ENCODE results near the gene APCDD1.

Gene APCDD1

GRCh38 chr18:10453806-10454680 is at the start of gene APCDD1:
TSS of gene APCDD1 (plus strand) at chr18:10454635. CDS start at chr18:10454982, 347 bp downstream.
- TF ChIP-seq GATA1 (IDR thresholded peaks at IDR 0.05; ENCODE audit: low read depth, low read length) (no peak), POLR2A (IDR thresholded peaks at IDR 0.05; ENCODE audit: low read length) (no peak)
- DNase-seq: peak; percentile 24 to 34

DNA sequence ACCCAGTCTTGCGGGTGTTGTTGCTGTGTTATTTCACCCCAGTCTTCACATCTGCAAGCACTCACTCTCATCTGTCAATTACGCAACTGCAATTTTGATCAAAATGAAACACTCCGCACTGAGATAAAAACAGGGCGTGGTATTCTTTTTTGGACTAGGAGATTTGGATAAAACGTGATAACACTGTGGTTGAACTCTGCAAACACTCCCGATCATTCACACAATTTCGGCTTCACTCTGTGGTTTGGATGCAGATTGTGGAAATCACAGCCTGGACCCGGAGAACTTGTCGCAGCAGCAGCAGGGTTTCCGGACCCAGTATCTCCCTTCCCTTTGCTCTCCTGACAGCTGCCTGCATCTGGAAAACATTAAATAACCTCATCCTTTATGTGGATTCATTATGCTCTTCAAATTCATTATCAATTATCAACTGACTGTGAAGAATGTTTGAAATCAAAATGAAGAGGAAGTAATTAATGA is 49.4 kb upstream of the APCDD1 start:
- DNase-seq: peak in 1 of 2 experiments; percentile 18
- TF ChIP-seq GATA1 (IDR thresholded peaks at IDR 0.05; ENCODE audit: low read depth, low read length) (no peak), POLR2A (IDR thresholded peaks at IDR 0.05; ENCODE audit: low read length) (no peak)

DNA sequence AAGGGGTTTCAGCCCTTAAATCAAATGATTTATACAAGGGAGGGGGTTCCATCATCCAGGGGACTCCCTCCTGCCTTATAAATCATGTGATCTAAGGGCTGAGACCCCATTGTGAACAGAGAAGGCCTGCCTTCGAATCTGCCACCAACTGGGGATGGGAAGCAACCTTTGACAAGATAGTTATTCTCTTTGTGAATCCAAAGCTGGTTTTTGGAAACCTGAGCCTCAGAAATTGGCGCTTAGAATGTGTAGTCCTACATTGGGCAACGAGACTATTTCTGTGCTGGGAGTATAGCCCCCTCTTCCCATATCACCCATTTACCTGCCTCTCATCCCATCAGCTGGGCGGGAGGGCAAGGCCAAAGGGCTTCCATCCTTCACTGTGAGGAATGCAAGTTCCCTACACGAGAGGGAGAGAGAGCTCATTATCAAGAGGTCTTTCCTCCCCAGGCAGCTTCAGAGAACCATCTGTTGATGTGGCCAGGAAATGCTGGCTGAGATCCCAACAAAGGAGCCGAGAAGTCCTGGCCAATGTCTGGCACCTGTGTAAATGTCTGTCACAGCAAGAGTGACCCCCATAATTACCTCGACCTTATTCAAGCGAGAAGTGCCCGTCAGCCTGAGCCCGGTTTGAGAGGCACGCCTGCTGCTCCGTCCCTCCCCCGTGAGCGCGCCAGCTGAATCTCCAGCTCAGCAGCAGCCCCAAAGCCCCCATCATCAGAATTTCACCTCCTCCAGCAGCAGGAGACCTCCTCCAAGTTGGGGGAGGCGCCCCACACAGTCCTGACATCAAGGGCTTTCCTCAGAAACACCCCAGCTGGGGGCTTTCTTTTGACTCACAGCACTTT is 48.4 kb upstream of the APCDD1 start:
- no peak for DNase-seq
- no peak for TF ChIP-seq GATA1 (IDR thresholded peaks at IDR 0.05; ENCODE audit: low read depth, low read length)
- no peak for TF ChIP-seq POLR2A (IDR thresholded peaks at IDR 0.05; ENCODE audit: low read length)

GRCh38 chr18:10408131-10408530 is 46.3 kb upstream of the APCDD1 start:
- DNase-seq: no peak

DNA sequence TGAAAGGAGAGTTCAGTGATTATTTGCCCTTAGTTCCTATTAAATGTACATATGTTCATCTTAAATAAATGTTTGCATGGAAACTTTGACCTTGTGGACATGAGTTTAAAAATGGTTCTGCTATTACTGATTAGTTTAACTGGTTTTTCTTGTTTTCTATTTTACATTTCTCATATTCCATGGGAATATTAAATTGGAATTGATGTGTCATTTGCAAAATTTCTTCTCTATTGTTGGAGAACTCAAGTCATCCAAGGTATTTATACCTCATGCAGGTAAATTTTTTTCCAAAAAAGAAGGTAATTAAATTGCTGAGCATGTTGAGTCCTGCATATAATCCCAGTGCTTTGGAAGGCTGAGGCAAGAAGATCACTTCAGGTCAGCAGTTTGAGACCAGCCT is 45.4 kb upstream of the APCDD1 start:
- no peak for DNase-seq
- TF ChIP-seq GATA1 (IDR thresholded peaks at IDR 0.05; ENCODE audit: low read depth, low read length) (no peak), POLR2A (IDR thresholded peaks at IDR 0.05; ENCODE audit: low read length) (no peak)

More at GRCh38 chr18:10408131-10408530, 46.3 kb upstream of the APCDD1 start:
- TF ChIP-seq POLR2A (IDR thresholded peaks at IDR 0.05; ENCODE audit: low read length) (no peak), GATA1 (IDR thresholded peaks at IDR 0.05; ENCODE audit: low read depth, low read length) (no peak)

- DNase-seq: no peak
- TF ChIP-seq GATA1 (IDR thresholded peaks at IDR 0.05; ENCODE audit: low read depth, low read length): no peak
- no peak for TF ChIP-seq POLR2A (IDR thresholded peaks at IDR 0.05; ENCODE audit: low read length)
Observed at GRCh38 chr18:10410472-10411308, 43.7 kb upstream of the APCDD1 start.

- no peak for TF ChIP-seq POLR2A (IDR thresholded peaks at IDR 0.05; ENCODE audit: low read length)
- no peak for TF ChIP-seq GATA1 (IDR thresholded peaks at IDR 0.05; ENCODE audit: low read depth, low read length)
- no peak for DNase-seq
Observed at GRCh38 chr18:10412933-10413332, 41.5 kb upstream of the APCDD1 start.

DNA sequence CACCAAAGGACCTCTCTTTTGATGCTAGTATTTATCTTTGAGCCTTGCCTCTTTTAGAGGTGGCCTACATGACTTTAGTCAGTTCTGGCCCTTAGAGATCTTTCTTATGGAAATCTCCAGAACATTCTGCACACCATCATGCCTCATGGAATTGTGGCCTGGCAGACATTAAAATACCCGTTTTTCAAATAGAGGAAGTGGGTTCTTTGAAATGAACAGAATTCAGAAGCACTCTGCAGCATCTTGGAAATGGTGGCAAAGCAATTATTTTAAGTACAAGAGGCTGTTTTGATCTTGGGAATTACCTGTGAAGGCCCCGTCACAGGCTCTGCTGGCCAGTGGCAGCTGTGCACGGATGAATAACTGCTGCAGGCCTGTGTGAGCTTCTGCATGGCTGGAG is 40.7 kb upstream of the APCDD1 start:
- TF ChIP-seq GATA1 (IDR thresholded peaks at IDR 0.05; ENCODE audit: low read depth, low read length) (no peak), POLR2A (IDR thresholded peaks at IDR 0.05; ENCODE audit: low read length) (no peak)
- no peak for DNase-seq

- TF ChIP-seq POLR2A (IDR thresholded peaks at IDR 0.05; ENCODE audit: low read length) (no peak), GATA1 (IDR thresholded peaks at IDR 0.05; ENCODE audit: low read depth, low read length) (no peak)
- DNase-seq: no peak
Observed at GRCh38 chr18:10414293-10414842, 40.1 kb upstream of the APCDD1 start.

- no peak for DNase-seq
- TF ChIP-seq POLR2A (IDR thresholded peaks at IDR 0.05; ENCODE audit: low read length): no peak
- TF ChIP-seq GATA1 (IDR thresholded peaks at IDR 0.05; ENCODE audit: low read depth, low read length): no peak
Observed at GRCh38 chr18:10416065-10416464, 38.4 kb upstream of the APCDD1 start.

GRCh38 chr18:10417191-10417590 is 37.2 kb upstream of the APCDD1 start:
- DNase-seq: no peak
- no peak for TF ChIP-seq POLR2A (IDR thresholded peaks at IDR 0.05; ENCODE audit: low read length)
- TF ChIP-seq GATA1 (IDR thresholded peaks at IDR 0.05; ENCODE audit: low read depth, low read length): no peak

- DNase-seq: no peak
- no peak for TF ChIP-seq POLR2A (IDR thresholded peaks at IDR 0.05; ENCODE audit: low read length)
- no peak for TF ChIP-seq GATA1 (IDR thresholded peaks at IDR 0.05; ENCODE audit: low read depth, low read length)
Observed at GRCh38 chr18:10417664-10418063, 36.8 kb upstream of the APCDD1 start.

DNA sequence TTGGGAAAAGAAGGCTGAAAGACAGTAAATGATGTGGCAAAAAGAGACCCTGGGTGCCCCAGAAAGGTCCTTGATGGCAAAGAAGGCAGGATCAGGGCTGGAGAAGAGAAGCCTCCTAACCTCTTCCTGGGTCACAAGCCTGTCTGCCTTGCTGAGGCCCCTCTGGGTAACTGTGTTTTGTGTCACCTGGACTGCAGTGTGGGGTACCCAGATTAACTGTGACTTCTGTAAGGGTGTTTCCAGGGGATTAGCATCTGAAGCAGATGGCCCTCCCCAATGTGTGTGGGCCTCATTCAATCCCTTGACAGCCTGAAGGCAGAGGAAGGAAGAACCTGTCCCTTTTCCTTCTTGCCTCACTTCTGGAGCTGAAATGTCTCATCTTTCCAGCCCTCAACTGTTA is 35.6 kb upstream of the APCDD1 start:
- no peak for TF ChIP-seq POLR2A (IDR thresholded peaks at IDR 0.05; ENCODE audit: low read length)
- no peak for TF ChIP-seq GATA1 (IDR thresholded peaks at IDR 0.05; ENCODE audit: low read depth, low read length)
- no peak for DNase-seq

All from erythroblast (primary cell).